Kidney (tissue), 14 donors: ENCODE data around the gene VGF. TPM values are rescaled to one million over a fixed set of nuclear protein-coding genes. Genes with fewer than 3 reads are reported as not detected.

Source experiments
- DNase-seq, 5 donors: peaks; one replicate each; pipeline ENCODE4 v3.0.0-alpha.2; 2013 to 2020
- FAIRE-seq: peaks from 2 replicates; lab custom pipeline; 2012; peaks lifted over from hg19 to GRCh38; lab: Jason Lieb, UNC
- H3K27ac ChIP-seq, 2 donors: one replicate each; pipeline ENCODE4 v1.7.0; 2013; ENCODE audit warnings: low read depth in 2 of 2, low read length in 2 of 2, inconsistent platforms in 1 of 2
- H3K27me3 ChIP-seq: one replicate; pipeline ENCODE4 v1.7.1; 2013; ENCODE audit warnings: low read length, inconsistent platforms; ENCODE audit not compliant: control insufficient read depth, insufficient read depth
- H3K36me3 ChIP-seq, 3 donors: one replicate each; pipeline versions ENCODE4 v1.7.0 to v1.7.1; 2013; ENCODE audit warnings: low read length in 3 of 3, control low read depth in 1 of 3, inconsistent platforms in 1 of 3; ENCODE audit not compliant: insufficient read depth in 3 of 3, control insufficient read depth in 2 of 3
- H3K4me1 ChIP-seq, 3 donors: one replicate each; pipeline versions ENCODE4 v1.7.0 to v1.7.1; 2013; ENCODE audit warnings: low read length in 3 of 3, inconsistent platforms in 1 of 3, low read depth in 1 of 3; ENCODE audit not compliant: control insufficient read depth in 2 of 3, insufficient read depth in 2 of 3
- H3K4me3 ChIP-seq, 3 donors: one replicate each; pipeline versions ENCODE4 v1.7.0 to v1.8.1; 2013; ENCODE audit warnings: low read length in 3 of 3, control low read depth in 1 of 3, inconsistent platforms in 1 of 3
- H3K9ac ChIP-seq, 3 donors: one replicate each; pipeline versions ENCODE4 v1.7.0 to v1.7.1; 2013; ENCODE audit warnings: low read length in 3 of 3, control low read depth in 1 of 3, inconsistent platforms in 1 of 3
- H3K9me3 ChIP-seq, 3 donors: one replicate each; pipeline versions ENCODE4 v1.7.0 to v1.7.1; 2013; ENCODE audit warnings: low read length in 3 of 3, control low read depth in 1 of 3, inconsistent platforms in 1 of 3; ENCODE audit not compliant: control insufficient read depth in 2 of 3, insufficient read depth in 1 of 3
- CTCF ChIP-seq: IDR thresholded peaks from 3 replicates; pipeline ENCODE4 v1.5.1; 2012; ENCODE audit warnings: mild to moderate bottlenecking, moderate library complexity, borderline replicate concordance; ENCODE audit not compliant: insufficient read depth; ENCODE audit errors: extremely low read depth
- intact Hi-C: fragments of 100-400 bp; cut with DNase I; formaldehyde crosslinking; loops from one replicate; pipeline ENCODE4 v1.11.1; 2022
- polyA plus RNA-seq: library from polyadenylated mRNA; stranded (reverse); fragments of 350-450 nt; fragmentation: Illumina TruSeq; extraction: RNeasy Lipid Tissue Mini Kit (QIAGEN cat#74804); gene quantifications from one replicate; pipeline ENCODE4 v1.2.3, GENCODE V29; 2014; ENCODE audit warnings: low read depth, low replicate concordance; ENCODE audit not compliant: insufficient read depth
- total RNA-seq: library from RNA; stranded (reverse); fragmentation: NEBNext Ultra II Directional; extraction: Animal tissue kit (Norgen Biotek cat#: 25700); gene quantifications from one replicate; pipeline ENCODE4 v1.2.1, GENCODE V29; 2021
- donor health status: control.
- donor health status: control.
- donor health status: control.
- donor health status: control.
- donor health status: control.
- donor health status: DM: yes; HTN: yes; CAD: no.
- donor health status: Normal renal cell carcinoma (clear cell type).

The VGF gene
- total and polyA plus RNA-seq, 2 donors from 2014 or later = 0.38 to 2.2 TPM

- Histone ChIP-seq H3K27ac (peak within 1 kb of the TSS; percentile 50 to 64), H3K4me3 (peak within 1 kb of the TSS; percentile 20 to 59 (median 58)), H3K9ac (peak within 1 kb of the TSS in 1 of 3 donors; percentile 40), H3K27me3 (no peaks in the 10 kb centered on the region), H3K36me3 (no peaks in the 10 kb centered on the region), H3K4me1 (peaks cover 0 to 18% (median 7%) of the 10 kb centered on the region in 3 donors), H3K9me3 (no peaks in the 10 kb centered on the region)
- DNase-seq (peak; percentile 90 to 98 (median 94)), FAIRE-seq (no peak)
- intact Hi-C loops = no loop called here
- TF ChIP-seq CTCF = no peak
These were observed 38.5 kb downstream of the VGF start, which contains the start of gene SERPINE1 for GRCh38 chr7:101126651-101127459. TSS of gene SERPINE1 (plus strand) at chr7:101127104. CDS start at chr7:101128394, 1,290 bp downstream.

GRCh38 chr7:101125989-101126650 lies 39.2 kb downstream of the VGF start:
- Histone ChIP-seq H3K4me3 (no peak overlapping the region), H3K36me3 (no peaks in the 10 kb centered on the region), H3K4me1 (peaks cover 0 to 19% (median 7%) of the 10 kb centered on the region in 3 donors), H3K9ac (no peak overlapping the region), H3K27ac (peak overlapping the region; percentile 50 to 64), H3K27me3 (no peaks in the 10 kb centered on the region), H3K9me3 (no peaks in the 10 kb centered on the region)
- peak; percentile 48 to 90 (median 63) for DNase-seq
- no peak for TF ChIP-seq CTCF
- intact Hi-C loops = no loop called here
- no peak for FAIRE-seq

GRCh38 chr7:101124376-101125056 lies 40.9 kb downstream of the VGF start:
- no peaks in the 10 kb centered on the region for H3K27me3 ChIP-seq
- H3K4me1 ChIP-seq = peaks cover 0 to 19% (median 7%) of the 10 kb centered on the region in 3 donors
- H3K27ac ChIP-seq = peak overlapping the region; percentile 67 to 71
- no peak overlapping the region for H3K4me3 ChIP-seq
- no peaks in the 10 kb centered on the region for H3K36me3 ChIP-seq
- intact Hi-C loops = no loop called here
- peak in 3 of 5 donors; percentile 23 to 73 (median 54) for DNase-seq
- peak overlapping the region in 1 of 3 donors; percentile 34 for H3K9ac ChIP-seq
- FAIRE-seq = no peak
- H3K9me3 ChIP-seq = no peaks in the 10 kb centered on the region
- no peak for TF ChIP-seq CTCF
